Fibroblast of villous mesenchyme (primary cell): Measurements from ENCODE around the gene ADPRH. TPM values are rescaled to one million over a fixed set of nuclear protein-coding genes. Genes with fewer than 3 reads are reported as not detected.

ENCODE experiments used
- DNase-seq: peaks from one replicate; pipeline ENCODE4 v3.0.0-alpha.2; 2010; ENCODE audit warnings: low read depth
- H3K4me3 ChIP-seq: 2 replicates; pipeline ENCODE4 v1.5.1; 2011; ENCODE audit warnings: low read depth, mild to moderate bottlenecking, low read length
- total RNA-seq: library from RNA; depleted of rRNA; stranded (reverse); fragments of >200 nt; gene quantifications from 2 replicates; pipeline ENCODE4 v1.2.3, GENCODE V29; 2012
- TF ChIP-seq, protein P1 (sequence below): IDR thresholded peaks from 2 replicates; pipeline ENCODE4 v1.5.1; 2012; ENCODE audit warnings: low read depth, mild to moderate bottlenecking, low read length; ENCODE audit not compliant: insufficient read depth

ADPRH gene
- total RNA-seq, 1 donor = 3.0 TPM

DNA sequence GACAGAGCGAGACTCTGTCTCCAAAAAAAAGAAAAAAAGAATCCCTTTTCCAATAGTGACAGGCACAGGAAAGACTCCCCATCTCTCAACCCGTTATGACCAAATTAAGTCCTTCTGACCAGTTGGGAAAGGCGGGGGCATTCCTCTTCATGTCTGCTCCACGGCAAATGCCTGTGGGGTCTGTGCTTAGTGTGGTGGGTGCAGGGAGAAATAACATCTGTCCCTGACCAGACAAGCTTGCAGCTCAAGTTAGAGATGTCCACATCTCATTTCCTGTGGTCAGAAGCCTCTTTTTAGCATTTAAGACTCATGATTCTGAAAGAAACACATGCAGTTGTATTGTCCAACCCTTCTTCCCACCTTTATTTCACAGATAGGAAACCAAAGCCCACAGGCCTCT, 34.6 kb downstream of the ADPRH start:
- DNase-seq = no peak
- TF ChIP-seq, protein P1, sequence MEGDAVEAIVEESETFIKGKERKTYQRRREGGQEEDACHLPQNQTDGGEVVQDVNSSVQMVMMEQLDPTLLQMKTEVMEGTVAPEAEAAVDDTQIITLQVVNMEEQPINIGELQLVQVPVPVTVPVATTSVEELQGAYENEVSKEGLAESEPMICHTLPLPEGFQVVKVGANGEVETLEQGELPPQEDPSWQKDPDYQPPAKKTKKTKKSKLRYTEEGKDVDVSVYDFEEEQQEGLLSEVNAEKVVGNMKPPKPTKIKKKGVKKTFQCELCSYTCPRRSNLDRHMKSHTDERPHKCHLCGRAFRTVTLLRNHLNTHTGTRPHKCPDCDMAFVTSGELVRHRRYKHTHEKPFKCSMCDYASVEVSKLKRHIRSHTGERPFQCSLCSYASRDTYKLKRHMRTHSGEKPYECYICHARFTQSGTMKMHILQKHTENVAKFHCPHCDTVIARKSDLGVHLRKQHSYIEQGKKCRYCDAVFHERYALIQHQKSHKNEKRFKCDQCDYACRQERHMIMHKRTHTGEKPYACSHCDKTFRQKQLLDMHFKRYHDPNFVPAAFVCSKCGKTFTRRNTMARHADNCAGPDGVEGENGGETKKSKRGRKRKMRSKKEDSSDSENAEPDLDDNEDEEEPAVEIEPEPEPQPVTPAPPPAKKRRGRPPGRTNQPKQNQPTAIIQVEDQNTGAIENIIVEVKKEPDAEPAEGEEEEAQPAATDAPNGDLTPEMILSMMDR = no peak
- H3K4me3 ChIP-seq = no peak overlapping the region

DNA sequence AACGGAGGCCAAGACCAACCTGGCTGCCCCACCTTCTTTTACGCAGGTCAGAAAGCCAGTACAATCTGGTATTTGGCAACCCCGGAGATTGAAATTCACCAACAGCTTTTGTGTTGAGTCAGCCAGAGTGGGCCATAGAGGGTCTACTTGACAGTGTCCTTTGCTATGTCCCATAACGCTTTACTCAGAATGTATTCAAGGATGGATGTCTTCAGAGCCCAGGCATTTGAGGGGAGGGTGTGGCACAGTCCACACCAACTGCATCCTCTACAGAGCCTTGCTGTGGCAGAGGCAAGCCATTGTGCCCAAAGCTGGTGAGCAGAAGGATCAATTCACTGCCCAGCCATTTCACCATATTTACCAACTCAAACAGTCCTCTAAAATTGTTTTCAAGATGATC, 36.8 kb downstream of the ADPRH start:
- DNase-seq = no peak
- TF ChIP-seq, protein P1 = no peak
- H3K4me3 ChIP-seq = no peak overlapping the region

DNA sequence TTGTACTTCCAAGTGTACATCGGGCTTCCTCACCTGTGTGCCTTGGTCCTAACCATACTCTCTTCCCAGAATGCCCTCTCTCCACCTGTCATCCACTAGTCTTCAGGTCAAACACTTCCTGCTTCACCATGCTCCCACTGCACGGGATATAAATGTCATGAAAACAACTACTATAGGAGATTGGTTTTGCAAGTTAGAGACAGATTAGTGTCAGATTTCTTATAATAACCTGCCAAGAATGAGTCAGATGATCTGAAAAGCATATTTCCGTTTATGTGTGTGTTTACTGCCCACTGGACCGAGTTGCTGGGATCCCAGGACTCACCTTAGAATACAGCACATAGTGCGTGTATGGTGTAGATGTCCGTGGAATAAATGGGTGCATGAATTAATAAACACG, 39.8 kb downstream of the ADPRH start:
- TF ChIP-seq, protein P1 = no peak
- no peak for DNase-seq
- H3K4me3 ChIP-seq = no peak overlapping the region

DNA sequence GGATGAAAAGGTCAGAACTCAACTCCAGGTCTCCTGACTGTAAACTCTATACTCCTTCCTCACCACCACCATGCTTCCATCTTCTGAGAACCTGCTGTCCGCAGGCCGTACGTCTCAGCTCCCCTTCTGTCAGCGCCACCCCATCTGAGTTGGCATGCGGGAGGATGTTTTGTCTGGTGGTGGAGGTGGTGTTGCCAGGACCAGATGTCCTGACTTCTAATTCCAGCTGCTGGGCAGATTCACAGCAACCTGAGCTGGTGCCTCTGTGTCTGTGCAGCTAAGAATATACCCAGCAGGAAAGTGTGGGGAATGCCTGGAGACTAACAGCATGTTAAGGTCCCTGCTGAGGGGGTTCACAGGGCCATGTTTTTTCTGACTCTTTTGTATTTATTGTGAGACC, 41.6 kb downstream of the ADPRH start:
- TF ChIP-seq, protein P1 = no peak
- H3K4me3 ChIP-seq = no peak overlapping the region
- no peak for DNase-seq

DNA sequence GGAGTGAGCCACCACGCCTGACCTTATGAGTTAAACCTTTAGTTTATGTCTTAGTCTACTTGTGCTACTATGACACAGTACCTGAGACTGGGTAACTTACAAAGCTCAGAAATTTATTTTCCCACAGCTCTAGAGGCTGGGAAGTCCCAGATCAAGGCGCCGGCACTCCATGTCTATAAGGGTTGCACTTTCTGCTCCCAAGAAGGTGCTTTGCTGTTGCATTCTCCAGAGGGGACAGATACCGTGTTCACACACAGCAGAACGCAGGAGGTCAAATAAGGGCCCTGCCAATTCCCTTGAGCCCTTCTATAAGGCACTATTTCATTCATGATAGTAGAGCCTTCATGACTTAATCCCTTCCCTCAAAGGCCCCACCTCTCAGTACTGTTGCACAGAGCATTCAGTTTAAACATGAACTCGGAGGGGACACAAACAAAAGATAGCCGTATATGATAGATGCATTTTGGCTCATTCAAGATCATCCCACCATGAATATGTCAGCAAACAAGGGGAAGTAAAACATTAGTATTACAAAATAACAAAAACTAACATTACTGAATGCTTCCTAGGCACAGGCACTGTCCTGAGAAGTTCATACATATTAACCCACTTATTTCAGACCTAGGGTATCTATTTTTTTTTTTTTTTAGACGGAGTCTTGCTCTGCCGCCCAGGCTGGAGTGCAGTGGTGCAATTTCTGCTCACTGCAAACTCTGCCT, 44.9 kb downstream of the ADPRH start:
- TF ChIP-seq, protein P1 = no peak
- no peak overlapping the region for H3K4me3 ChIP-seq
- no peak for DNase-seq

DNA sequence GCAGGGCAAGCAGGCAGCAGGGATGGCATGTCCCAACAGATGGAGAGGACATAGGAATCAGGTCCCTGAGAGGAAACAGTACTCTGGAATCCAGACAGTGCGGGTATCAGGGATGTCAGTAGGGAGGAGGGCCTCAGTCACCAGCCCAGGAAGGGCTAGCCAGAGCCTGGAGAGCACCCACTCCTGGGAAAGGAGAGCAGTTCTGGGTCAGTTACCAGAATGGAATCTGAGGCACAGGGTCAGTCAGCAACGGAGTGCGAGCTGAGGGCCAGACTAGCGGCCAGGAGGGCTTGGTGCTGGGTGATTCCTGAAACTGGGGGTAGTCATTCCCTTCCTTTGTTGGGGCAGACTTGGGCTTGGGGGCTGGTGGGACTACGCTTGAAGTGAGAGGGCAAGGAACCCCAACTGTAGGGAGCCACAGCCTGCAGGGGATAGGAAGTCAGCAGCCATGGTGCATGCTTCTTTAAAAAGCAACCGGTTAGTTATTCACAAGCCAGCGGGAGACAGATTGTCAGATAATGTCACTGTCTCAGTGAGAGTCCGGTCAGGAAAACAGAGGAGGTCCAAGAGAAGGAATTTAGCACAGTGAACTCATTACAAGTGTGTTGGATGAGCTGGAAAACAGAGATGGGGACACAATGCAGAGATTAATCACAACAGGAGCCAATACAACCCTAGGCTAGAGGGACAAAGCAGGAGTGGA, 46.3 kb downstream of the ADPRH start:
- TF ChIP-seq, protein P1 = no peak
- DNase-seq = no peak

More for the DNA sequence above, 46.3 kb downstream of the ADPRH start:
- H3K4me3 ChIP-seq = no peak overlapping the region
